BLaER1 treated with 17β-estradiol and CSF1 and Interleukin-3, amounts not matched to agents 10 nM and 100 nM (cell line): Measurements from ENCODE around the gene LCE3C.

Source experiments
- H3K27ac ChIP-seq, 11 experiments: shearing (Covaris generic); formaldehyde crosslinking; 2 replicates each; pipeline ENCODE4 v1.8.1; 2022
- H3K27me3 ChIP-seq, 11 experiments: shearing (Covaris generic); formaldehyde crosslinking; 2 replicates each; pipeline ENCODE4 v1.8.1; 2022
- H3K36me3 ChIP-seq, 11 experiments: shearing (Covaris generic); formaldehyde crosslinking; 2 replicates each; pipeline ENCODE4 v1.8.1; 2022
- H3K4me1 ChIP-seq, 10 experiments: shearing (Covaris generic); formaldehyde crosslinking; 2 replicates each; pipeline ENCODE4 v1.8.1; 2022
- H3K4me2 ChIP-seq, 11 experiments: shearing (Covaris generic); formaldehyde crosslinking; 2 replicates each; pipeline ENCODE4 v1.8.1; 2022
- H3K4me3 ChIP-seq, 10 experiments: shearing (Covaris generic); formaldehyde crosslinking; 2 replicates each; pipeline ENCODE4 v1.8.1; 2022
- H3K9ac ChIP-seq, 11 experiments: shearing (Covaris generic); formaldehyde crosslinking; 2 replicates each; pipeline ENCODE4 v1.8.1; 2022
- H3K9me3 ChIP-seq, 11 experiments: shearing (Covaris generic); formaldehyde crosslinking; replicated peaks in 1 of 11; 2 replicates each; pipeline ENCODE4 v1.8.1; 2022
- H4K20me1 ChIP-seq, 11 experiments: shearing (Covaris generic); formaldehyde crosslinking; 2 replicates each; pipeline ENCODE4 v1.8.1; 2022
- Cebpa-rat ChIP-seq, 11 experiments: shearing (Covaris generic); IDR thresholded peaks; 2 replicates each; pipeline ENCODE4 v1.8.1; 2022

Gene LCE3C

GRCh38 chr1:152613511-152613910 lies 13.5 kb downstream of the LCE3C start, which contains the start of gene LCE3B:
LCE3B (plus strand) TSS chr1:152613811; CDS start chr1:152613811, 0 bp downstream.
- Histone ChIP-seq H3K4me3 (no peak within 1 kb of the TSS), H3K4me2 (no peak within 1 kb of the TSS), H3K9ac (no peak within 1 kb of the TSS), H4K20me1 (no peaks in the 10 kb centered on the region), H3K27me3 (no peaks in the 10 kb centered on the region), H3K9me3 (peaks cover 11 to 14% (median 12%) of the 10 kb centered on the region in 11 experiments), H3K27ac (no peak within 1 kb of the TSS), H3K4me1 (no peaks in the 10 kb centered on the region), H3K36me3 (no peaks in the 10 kb centered on the region)
- no peak for TF ChIP-seq Cebpa-rat (IDR thresholded peaks at IDR 0.05)

GRCh38 chr1:152621993-152622392 lies 22.0 kb downstream of the LCE3C start:
- H3K9ac ChIP-seq: no peak overlapping the region
- no peak overlapping the region; a peak in 1 of 20 replicates for H3K4me3 ChIP-seq
- H3K27me3 ChIP-seq: no peaks in the 10 kb centered on the region
- H3K27ac ChIP-seq: peak overlapping the region in 7 of 11 experiments; percentile 10 to 51 (median 35); a peak in 9 of 22 replicates
- H3K9me3 ChIP-seq: peaks cover 30 to 42% (median 38%) of the 10 kb centered on the region in 11 experiments
- 0 out of 22 replicates have a peak, but pooled peaks cover 0 to 8% (median 0%) of the 10 kb centered on the region in 11 experiments for H3K36me3 ChIP-seq
- H3K4me2 ChIP-seq: peak overlapping the region in 9 of 11 experiments; percentile 35 to 67 (median 50); a peak in 17 of 22 replicates
- H4K20me1 ChIP-seq: no peaks in the 10 kb centered on the region
- peaks cover 17 to 29% (median 24%) of the 10 kb centered on the region in 10 experiments for H3K4me1 ChIP-seq
- TF ChIP-seq Cebpa-rat (IDR thresholded peaks at IDR 0.05): no peak

- H3K27ac ChIP-seq: peak within 1 kb of the TSS in 9 of 11 experiments; percentile 2 to 59 (median 35); a peak in 13 of 22 replicates
- peak within 1 kb of the TSS in 1 of 10 experiments; percentile 24; a peak in 1 of 20 replicates for H3K4me3 ChIP-seq
- H3K4me2 ChIP-seq: peak within 1 kb of the TSS; percentile 35 to 72 (median 57)
Observed at GRCh38 chr1:152622803-152623202, 22.8 kb downstream of the LCE3C start, which contains the start of gene LCE3A. LCE3A (minus strand) TSS chr1:152623103; CDS start chr1:152623103, 0 bp downstream.

GRCh38 chr1:152623203-152623844 lies 23.3 kb downstream of the LCE3C start:
- H3K27ac ChIP-seq: peak overlapping the region in 8 of 11 experiments; percentile 2 to 59 (median 31); a peak in 10 of 22 replicates
- peak overlapping the region; percentile 35 to 72 (median 57) for H3K4me2 ChIP-seq
- 0 out of 20 replicates have a peak overlapping the region, but pooled peaks of 1 of the 10 experiments have one; percentile 24 for H3K4me3 ChIP-seq
- no peaks in the 10 kb centered on the region for H4K20me1 ChIP-seq
- no peak for TF ChIP-seq Cebpa-rat (IDR thresholded peaks at IDR 0.05)
- H3K9ac ChIP-seq: peak overlapping the region in 1 of 11 experiments; percentile 28; a peak in 1 of 22 replicates
- H3K4me1 ChIP-seq: peaks cover 17 to 29% (median 24%) of the 10 kb centered on the region in 10 experiments
- 0 out of 22 replicates have a peak, but pooled peaks cover 0 to 8% (median 0%) of the 10 kb centered on the region in 11 experiments for H3K36me3 ChIP-seq
- no peaks in the 10 kb centered on the region for H3K27me3 ChIP-seq
- H3K9me3 ChIP-seq: peaks cover 20 to 32% (median 27%) of the 10 kb centered on the region in 11 experiments

More at GRCh38 chr1:152622803-152623202, 22.8 kb downstream of the LCE3C start, which contains the start of gene LCE3A:
- H3K36me3 ChIP-seq: 0 out of 22 replicates have a peak, but pooled peaks cover 0 to 8% (median 0%) of the 10 kb centered on the region in 11 experiments
- no peak for TF ChIP-seq Cebpa-rat (IDR thresholded peaks at IDR 0.05)
- H3K9me3 ChIP-seq: peaks cover 25 to 37% (median 32%) of the 10 kb centered on the region in 11 experiments
- H3K4me1 ChIP-seq: peaks cover 17 to 29% (median 24%) of the 10 kb centered on the region in 10 experiments
- H3K9ac ChIP-seq: peak within 1 kb of the TSS in 1 of 11 experiments; percentile 28; a peak in 1 of 22 replicates
- H4K20me1 ChIP-seq: no peaks in the 10 kb centered on the region
- no peaks in the 10 kb centered on the region for H3K27me3 ChIP-seq

GRCh38 chr1:152626744-152627143 lies 26.7 kb downstream of the LCE3C start:
- Histone ChIP-seq H3K9me3 (peaks cover 0 to 12% (median 4%) of the 10 kb centered on the region in 11 experiments; a peak in 3 of 22 replicates), H3K4me2 (no peak overlapping the region), H3K36me3 (no peaks in the 10 kb centered on the region), H3K4me1 (peaks cover 17 to 25% (median 23%) of the 10 kb centered on the region in 10 experiments), H3K4me3 (no peak overlapping the region), H3K27ac (no peak overlapping the region), H3K9ac (no peak overlapping the region), H4K20me1 (no peaks in the 10 kb centered on the region), H3K27me3 (no peaks in the 10 kb centered on the region)
- no peak for TF ChIP-seq Cebpa-rat (IDR thresholded peaks at IDR 0.05)

- Histone ChIP-seq H3K4me2 (no peak overlapping the region), H3K4me3 (no peak overlapping the region), H3K4me1 (no peaks in the 10 kb centered on the region), H3K27me3 (no peaks in the 10 kb centered on the region), H3K36me3 (no peaks in the 10 kb centered on the region), H3K9me3 (peaks cover 0 to 12% (median 5%) of the 10 kb centered on the region in 11 experiments; a peak in 5 of 22 replicates), H3K27ac (no peak overlapping the region), H3K9ac (no peak overlapping the region), H4K20me1 (no peaks in the 10 kb centered on the region)
- no peak for TF ChIP-seq Cebpa-rat (IDR thresholded peaks at IDR 0.05)
Observed at GRCh38 chr1:152630596-152630995, 30.6 kb downstream of the LCE3C start.

GRCh38 chr1:152640351-152640750 lies 40.3 kb downstream of the LCE3C start:
- Histone ChIP-seq H3K9me3 (peaks cover 0 to 9% (median 0%) of the 10 kb centered on the region in 11 experiments; a peak in 5 of 22 replicates), H3K4me3 (no peak overlapping the region), H3K4me1 (no peaks in the 10 kb centered on the region; a peak in 1 of 20 replicates), H3K27me3 (no peaks in the 10 kb centered on the region), H3K9ac (no peak overlapping the region), H3K4me2 (no peak overlapping the region), H3K36me3 (no peaks in the 10 kb centered on the region), H4K20me1 (no peaks in the 10 kb centered on the region), H3K27ac (no peak overlapping the region)
- no peak for TF ChIP-seq Cebpa-rat (IDR thresholded peaks at IDR 0.05)

- Histone ChIP-seq H3K4me3 (no peak overlapping the region), H3K27ac (no peak overlapping the region), H4K20me1 (no peaks in the 10 kb centered on the region), H3K9me3 (peaks cover 0 to 4% (median 0%) of the 10 kb centered on the region in 11 experiments; a peak in 4 of 22 replicates), H3K9ac (no peak overlapping the region), H3K36me3 (no peaks in the 10 kb centered on the region), H3K27me3 (no peaks in the 10 kb centered on the region), H3K4me1 (no peaks in the 10 kb centered on the region; a peak in 1 of 20 replicates), H3K4me2 (no peak overlapping the region)
- TF ChIP-seq Cebpa-rat (IDR thresholded peaks at IDR 0.05): no peak
Observed at GRCh38 chr1:152643945-152644344, 43.9 kb downstream of the LCE3C start.

GRCh38 chr1:152645146-152645545 lies 45.1 kb downstream of the LCE3C start:
- Histone ChIP-seq H3K9me3 (no peaks in the 10 kb centered on the region), H3K4me3 (no peak overlapping the region)
- no peak for TF ChIP-seq Cebpa-rat (IDR thresholded peaks at IDR 0.05)

More at GRCh38 chr1:152645146-152645545, 45.1 kb downstream of the LCE3C start:
- H3K4me2 ChIP-seq: peak overlapping the region in 2 of 11 experiments; percentile 10 to 20; a peak in 1 of 22 replicates
- no peak overlapping the region for H3K27ac ChIP-seq
- H3K9ac ChIP-seq: no peak overlapping the region
- H4K20me1 ChIP-seq: no peaks in the 10 kb centered on the region
- no peaks in the 10 kb centered on the region; a peak in 1 of 20 replicates for H3K4me1 ChIP-seq
- no peaks in the 10 kb centered on the region for H3K36me3 ChIP-seq
- no peaks in the 10 kb centered on the region for H3K27me3 ChIP-seq
